WERI-Rb-1 (cell line): Measurements from ENCODE around the gene HUNK.

Source experiments
- DNase-seq: peaks from one replicate; pipeline ENCODE4 v3.0.0-alpha.2; 2020
- H3K27ac ChIP-seq: fragments of 250-450 bp; sonication (Bioruptor Pico); 2 replicates; pipeline ENCODE4 v1.5.1; 2020; ENCODE audit warnings: mild to moderate bottlenecking, moderate library complexity
- H3K27me3 ChIP-seq: fragments of 250-450 bp; sonication (Bioruptor Pico); 2 replicates; pipeline ENCODE4 v1.5.1; 2021; ENCODE audit warnings: mild to moderate bottlenecking, low read depth, moderate library complexity; ENCODE audit not compliant: insufficient read depth, severe bottlenecking
- H3K36me3 ChIP-seq: fragments of 250-450 bp; sonication (Bioruptor Pico); 2 replicates; pipeline ENCODE4 v1.5.1; 2020; ENCODE audit warnings: mild to moderate bottlenecking, moderate library complexity
- H3K4me3 ChIP-seq: 2 replicates; pipeline ENCODE4 v1.5.1; 2011; ENCODE audit warnings: low read depth, mild to moderate bottlenecking, control low read depth, low read length
- H3K9me3 ChIP-seq: fragments of 250-450 bp; sonication (Bioruptor Pico); 2 replicates; pipeline ENCODE4 v1.5.1; 2021; ENCODE audit warnings: mild to moderate bottlenecking, moderate library complexity; ENCODE audit not compliant: severe bottlenecking
- CTCF ChIP-seq: IDR thresholded peaks from 2 replicates; pipeline ENCODE4 v1.5.1; 2011; ENCODE audit warnings: low read depth, mild to moderate bottlenecking, control low read depth, inconsistent platforms, low read length

Gene HUNK

GRCh38 chr21:31877463-31877957 is 4.7 kb downstream of the HUNK start:
- no peaks in the 10 kb centered on the region for H3K9me3 ChIP-seq
- no peaks in the 10 kb centered on the region for H3K27me3 ChIP-seq
- no peak for DNase-seq
- peaks cover 25% of the 10 kb centered on the region for H3K36me3 ChIP-seq
- no peak overlapping the region for H3K4me3 ChIP-seq
- no peak overlapping the region for H3K27ac ChIP-seq
- TF ChIP-seq CTCF, result no peak

GRCh38 chr21:31878831-31879230 is 6.0 kb downstream of the HUNK start:
- H3K9me3 ChIP-seq, result no peaks in the 10 kb centered on the region
- no peak for TF ChIP-seq CTCF
- no peak overlapping the region for H3K4me3 ChIP-seq
- H3K27me3 ChIP-seq, result no peaks in the 10 kb centered on the region
- no peak overlapping the region; the same call in 1 of the 2 replicates for H3K27ac ChIP-seq
- H3K36me3 ChIP-seq, result peaks cover 27% of the 10 kb centered on the region
- no peak for DNase-seq

GRCh38 chr21:31879241-31879650 is 6.4 kb downstream of the HUNK start:
- Histone ChIP-seq H3K27ac (peak overlapping the region; percentile 24), H3K27me3 (no peaks in the 10 kb centered on the region), H3K9me3 (no peaks in the 10 kb centered on the region), H3K4me3 (0 out of 2 replicates have a peak overlapping the region, but pooled peaks have one; percentile 0), H3K36me3 (peaks cover 26% of the 10 kb centered on the region)
- no peak for TF ChIP-seq CTCF
- no peak for DNase-seq

- Histone ChIP-seq H3K27ac (peak overlapping the region; percentile 14; the same call in 1 of the 2 replicates), H3K9me3 (no peaks in the 10 kb centered on the region), H3K36me3 (peaks cover 25% of the 10 kb centered on the region), H3K27me3 (no peaks in the 10 kb centered on the region), H3K4me3 (0 out of 2 replicates have a peak overlapping the region, but pooled peaks have one; percentile 0)
- no peak for DNase-seq
- no peak for TF ChIP-seq CTCF
Measured at GRCh38 chr21:31879911-31880310, 7.1 kb downstream of the HUNK start.

GRCh38 chr21:31880816-31881215 is 8.0 kb downstream of the HUNK start:
- no peak overlapping the region for H3K4me3 ChIP-seq
- no peaks in the 10 kb centered on the region for H3K9me3 ChIP-seq
- no peak for DNase-seq
- no peak for TF ChIP-seq CTCF
- no peaks in the 10 kb centered on the region for H3K27me3 ChIP-seq
- peaks cover 20% of the 10 kb centered on the region for H3K36me3 ChIP-seq
- no peak overlapping the region for H3K27ac ChIP-seq

GRCh38 chr21:31882711-31883110 is 9.9 kb downstream of the HUNK start:
- Histone ChIP-seq H3K27me3 (no peaks in the 10 kb centered on the region), H3K4me3 (no peak overlapping the region), H3K27ac (no peak overlapping the region), H3K9me3 (no peaks in the 10 kb centered on the region), H3K36me3 (peaks cover 16% of the 10 kb centered on the region)
- no peak for DNase-seq
- no peak for TF ChIP-seq CTCF
